ENCODE results near the gene TJP2. TPM values are rescaled to one million over a fixed set of nuclear protein-coding genes. Genes with fewer than 3 reads are reported as not detected.

The TJP2 gene
- total and polyA plus RNA-seq, 2 of the 4 experiments (the other 2 are of a cell fraction) = 38.3 to 49.3 TPM

DNA sequence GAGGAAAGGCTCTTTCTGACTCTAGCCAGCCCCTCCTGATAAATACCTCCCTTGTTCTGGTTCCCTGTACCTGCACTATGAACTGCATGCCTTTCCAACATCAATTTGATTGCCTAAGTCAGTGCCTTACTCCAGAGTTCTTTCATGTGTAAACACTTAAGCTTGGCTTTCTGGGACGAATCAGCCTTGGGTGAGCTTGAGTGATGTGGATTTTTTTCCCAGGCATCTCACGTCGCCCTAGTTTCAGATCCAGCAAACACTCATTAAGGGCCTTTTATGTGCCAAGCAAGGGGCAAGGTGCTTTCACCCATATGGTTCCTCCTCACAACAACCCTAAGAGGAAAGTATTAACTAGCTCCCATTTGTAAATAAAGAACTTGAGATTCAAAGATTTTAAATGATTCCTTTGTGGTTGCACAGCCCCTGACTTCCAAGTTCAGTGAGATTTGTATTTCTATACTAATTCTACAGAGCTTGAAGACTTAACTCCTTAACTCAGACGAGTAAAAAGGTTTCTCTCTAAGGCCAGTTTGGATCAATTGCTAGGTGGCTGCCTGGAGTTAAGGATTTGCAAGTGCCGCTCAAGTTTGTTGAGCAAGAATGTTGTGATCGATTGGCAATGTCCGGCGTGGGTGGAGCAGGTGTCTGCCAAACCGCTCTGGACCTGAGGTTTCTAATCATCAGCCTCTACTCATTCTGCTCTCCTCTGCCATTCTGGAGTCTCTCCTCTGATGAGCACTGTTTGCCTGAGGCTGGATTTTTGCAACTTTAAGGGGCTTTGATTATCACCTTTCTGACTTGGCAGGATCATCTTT is 20.2 kb upstream of the TJP2 start:
- no peak overlapping the region for H4K8ac ChIP-seq (ENCODE audit: low read depth in 2 of 2, low read length in 2 of 2)
- in situ Hi-C loops (cut with MboI; ENCODE audit: low sequenced_read_pairs) = no loop called here
- H3K14ac ChIP-seq (replicated peaks; ENCODE audit: low read depth, low read length) = no peak overlapping the region
- POLR2A ChIA-PET (ENCODE audit: unreplicated experiment) = interaction anchor here (0.6 kb wide), 1 partner anchor 66 kb away, joined by 4 read pairs; no protein-coding TSS in a partner anchor
- peaks cover 2% of the 10 kb centered on the region; the same call in 1 of the 2 replicates for H3K4me1 ChIP-seq (ENCODE audit: control insufficient read depth, insufficient read depth, low read length)
- no peak overlapping the region for H3K23ac ChIP-seq (ENCODE audit: low read depth, low read length)
- H2BK15ac ChIP-seq (ENCODE audit: low read depth, low read length) = no peak overlapping the region; the same call in 2 of the 3 replicates
- no peak overlapping the region for H2BK120ac ChIP-seq (ENCODE audit: low read depth, low read length)
- no peak overlapping the region for H2BK5ac ChIP-seq (ENCODE audit: low read depth, low read length, poor library complexity, severe bottlenecking)
- no peak overlapping the region for H3K4me3 ChIP-seq (ENCODE audit: insufficient read depth, low read depth, low read length)
- H2AFZ ChIP-seq (replicated peaks; ENCODE audit: low read length, poor library complexity) = no peak overlapping the region
- H3K36me3 ChIP-seq (ENCODE audit: control insufficient read depth, insufficient read depth, low read length) = no peaks in the 10 kb centered on the region
- no peaks in the 10 kb centered on the region for H3K9me1 ChIP-seq (ENCODE audit: insufficient read depth, low read length)
- H2BK20ac ChIP-seq (ENCODE audit: low read depth, low read length) = no peak overlapping the region
- H4K91ac ChIP-seq (ENCODE audit: insufficient read depth, low read depth, low read length) = no peak overlapping the region
- H4K20me1 ChIP-seq (ENCODE audit: insufficient read depth, low read length) = peaks cover 3% of the 10 kb centered on the region; the same call in 1 of the 2 replicates
- H3K79me1 ChIP-seq (ENCODE audit: low read depth in 1 of 2, low read length in 2 of 2) = peaks cover 4 to 22% of the 10 kb centered on the region in 2 experiments; a peak in 2 of 4 replicates
- no TSS peak for BruUV-seq (replicated peaks)
- CTCF ChIA-PET = no interaction called here
- TF ChIP-seq CEBPB (IDR thresholded peaks at IDR 0.05; ENCODE audit: low read depth, low read length) (0 out of 2 replicates have a peak, but pooled peaks have one; percentile 7), POLR2A (IDR thresholded peaks at IDR 0.05; ENCODE audit: low read depth, low read length) (no peak)
- ATAC-seq (ENCODE audit: low read depth) (no peak), DNase-seq (no peak)
- no peak overlapping the region for H2AK5ac ChIP-seq (ENCODE audit: low read depth, low read length)
- H2AK9ac ChIP-seq (replicated peaks; ENCODE audit: low read depth, low read length, poor library complexity) = no peak overlapping the region
- H3K27me3 ChIP-seq (ENCODE audit: control insufficient read depth, insufficient read depth, low read length) = no peaks in the 10 kb centered on the region
- no peak overlapping the region for H3K18ac ChIP-seq (ENCODE audit: low read depth, low read length)
- H3K4me2 ChIP-seq (ENCODE audit: low read depth, low read length) = no peak overlapping the region
- intact Hi-C loops (cut with micrococcal nuclease) = no loop called here
- dilution Hi-C loops (cut with HindIII; ENCODE audit: low sequenced_read_pairs, unreplicated experiment) = no loop called here
- no peaks in the 10 kb centered on the region for H3K9me3 ChIP-seq (ENCODE audit: control insufficient read depth, insufficient read depth, low read length)
- no peak overlapping the region for H3K27ac ChIP-seq (ENCODE audit: insufficient read depth, low read length)
- H3K9ac ChIP-seq (ENCODE audit: low read depth, low read length) = no peak overlapping the region
- no peak overlapping the region for H3K4ac ChIP-seq (ENCODE audit: low read depth, low read length)
- H3K56ac ChIP-seq (ENCODE audit: extremely low read depth, insufficient read depth, low read length) = no peak overlapping the region
- no peak overlapping the region for H4K5ac ChIP-seq (ENCODE audit: low read depth, low read length)
- WGBS, 2 experiments (ENCODE audit: extremely low coverage in 2 of 2, insufficient read length in 1 of 2) = no CpG with 5 or more reads among the region's 9 CpGs
